ENCODE results near the gene ZNF784.
A peak's percentile ranks its signal among the peaks of the same experiment; 100 is the strongest.

The ZNF784 gene

DNA sequence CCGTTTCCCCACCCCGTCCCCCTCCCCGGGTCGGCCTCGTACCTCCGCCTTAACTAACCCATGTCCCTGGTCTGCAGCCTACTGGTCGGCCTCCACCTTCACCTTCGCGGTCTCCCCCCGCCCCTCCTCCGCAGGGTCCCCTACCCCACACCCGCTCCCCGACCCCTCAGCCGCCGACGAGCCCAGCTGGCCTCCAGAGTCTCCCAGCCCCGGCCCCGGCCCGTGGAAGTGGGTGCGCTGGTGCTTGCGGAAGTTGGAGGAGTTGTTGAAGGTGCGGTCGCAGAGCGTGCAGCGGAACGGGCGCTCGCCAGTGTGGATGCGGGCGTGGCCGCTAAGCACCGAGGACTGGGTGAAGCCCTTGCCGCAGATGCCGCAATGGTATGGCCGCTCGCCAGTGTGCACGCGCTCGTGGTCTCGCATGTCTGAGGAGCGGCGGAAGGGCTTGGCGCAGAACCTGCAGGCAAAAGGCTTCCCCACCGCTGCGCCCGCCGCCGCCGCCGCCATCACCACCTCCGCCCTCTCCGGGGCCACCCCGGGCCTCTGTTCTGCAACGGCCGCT is 2.6 kb downstream of the ZNF784 start:
- DNase-seq (ENCODE audit: low read depth in 2 of 2) = no peak

DNA sequence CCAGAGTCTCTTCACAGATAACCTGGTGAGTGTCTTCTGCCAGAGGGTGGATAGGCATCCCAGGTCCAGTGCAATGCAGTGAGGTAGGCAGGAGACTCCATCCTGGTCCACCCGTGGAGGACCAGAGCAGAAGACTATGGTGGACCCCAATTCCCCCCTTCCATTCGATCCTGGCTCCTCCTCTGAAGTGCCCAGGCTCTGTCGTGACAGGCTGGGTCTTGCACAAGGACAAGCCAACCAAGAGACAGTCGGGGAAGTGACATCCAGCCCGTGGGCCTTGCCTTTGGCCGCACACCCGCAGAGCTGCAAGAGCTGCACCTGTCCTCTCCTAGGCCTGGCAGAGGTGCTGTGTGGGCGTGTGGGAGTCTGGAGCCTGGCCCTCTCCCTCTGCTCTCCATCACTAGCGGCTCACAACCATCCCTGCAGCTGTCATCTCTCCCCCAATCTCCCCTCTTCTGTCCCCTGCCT is 3.1 kb downstream of the ZNF784 start:
- DNase-seq (ENCODE audit: low read depth in 2 of 2) = no peak

DNA sequence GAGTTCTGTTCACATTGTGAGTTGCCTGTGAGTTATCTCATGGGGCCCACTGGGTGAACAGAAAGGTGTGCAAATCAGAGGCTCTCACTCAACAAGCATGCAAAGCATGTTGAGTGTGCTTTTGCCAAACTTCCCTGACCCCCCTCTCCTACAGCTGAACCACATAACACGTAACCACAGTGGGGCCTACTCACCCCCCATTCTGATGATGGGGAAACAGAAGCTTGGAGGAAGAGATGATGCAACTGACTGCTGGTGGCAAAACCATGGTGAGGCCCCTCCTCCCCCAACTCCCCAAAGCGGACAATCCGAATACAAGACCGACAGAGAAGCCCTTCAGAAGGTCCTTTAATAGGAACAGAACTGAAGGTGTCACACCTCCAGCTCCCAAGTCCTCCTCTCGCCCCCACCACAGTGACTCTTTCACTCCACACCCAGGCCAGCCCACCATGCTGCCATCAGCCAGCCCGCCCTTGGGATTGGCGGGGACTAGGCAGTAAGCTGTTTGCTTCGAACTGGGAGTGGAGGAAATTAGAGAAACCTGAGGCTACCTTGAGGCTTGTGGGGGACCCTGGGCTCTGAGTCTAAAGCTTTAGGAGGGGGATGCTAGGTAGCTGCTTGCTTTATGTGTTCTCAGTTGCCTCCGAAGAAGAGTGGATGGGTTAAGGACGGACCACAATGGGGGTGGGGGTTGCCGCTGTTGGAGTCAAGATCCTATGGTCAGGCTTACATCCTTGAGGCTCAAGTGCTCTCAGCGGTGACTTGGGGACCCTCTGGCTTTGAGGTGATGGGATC is 3.8 kb downstream of the ZNF784 start:
- no peak for DNase-seq (ENCODE audit: low read depth in 2 of 2)

DNA sequence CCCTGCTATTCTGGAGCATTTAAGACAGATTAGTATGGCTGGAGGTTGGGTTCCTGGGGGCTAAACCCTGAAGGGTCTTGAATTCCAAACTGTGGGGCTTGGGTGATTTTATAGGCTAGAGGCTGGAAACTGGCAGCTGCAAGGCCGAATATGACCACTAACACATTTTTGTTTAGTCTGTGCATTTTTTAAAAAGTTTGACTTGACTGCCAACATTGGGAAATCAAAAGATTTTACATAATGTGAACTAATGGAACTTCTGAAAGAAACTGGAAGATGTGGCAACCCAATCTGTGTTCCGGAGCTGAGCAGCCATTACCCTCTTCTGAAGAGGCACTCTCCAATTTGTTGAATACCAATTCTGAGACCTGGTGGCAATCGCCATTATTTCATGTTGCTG is 5.1 kb downstream of the ZNF784 start:
- no peak for DNase-seq (ENCODE audit: low read depth in 2 of 2)

DNA sequence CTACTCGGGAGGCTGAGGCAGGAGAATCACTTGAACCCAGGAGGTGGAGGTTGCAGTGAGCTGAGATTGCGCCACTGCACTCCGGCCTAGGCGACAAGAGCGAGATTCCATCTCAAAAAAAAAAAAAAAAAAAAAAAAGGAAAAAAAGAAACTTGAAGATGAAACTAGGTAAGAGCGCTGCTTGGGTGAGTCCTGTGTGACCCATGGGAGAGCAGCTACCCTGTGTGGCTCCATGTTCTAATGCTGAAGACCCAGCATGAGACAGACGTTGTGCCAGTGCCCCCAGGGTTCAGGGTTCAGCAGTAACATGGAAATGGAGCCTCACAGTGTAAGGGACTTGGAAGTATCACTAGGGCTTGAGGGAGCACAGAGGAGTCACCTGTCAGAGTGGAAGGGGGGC is 5.9 kb downstream of the ZNF784 start:
- DNase-seq (ENCODE audit: low read depth in 2 of 2) = no peak

DNA sequence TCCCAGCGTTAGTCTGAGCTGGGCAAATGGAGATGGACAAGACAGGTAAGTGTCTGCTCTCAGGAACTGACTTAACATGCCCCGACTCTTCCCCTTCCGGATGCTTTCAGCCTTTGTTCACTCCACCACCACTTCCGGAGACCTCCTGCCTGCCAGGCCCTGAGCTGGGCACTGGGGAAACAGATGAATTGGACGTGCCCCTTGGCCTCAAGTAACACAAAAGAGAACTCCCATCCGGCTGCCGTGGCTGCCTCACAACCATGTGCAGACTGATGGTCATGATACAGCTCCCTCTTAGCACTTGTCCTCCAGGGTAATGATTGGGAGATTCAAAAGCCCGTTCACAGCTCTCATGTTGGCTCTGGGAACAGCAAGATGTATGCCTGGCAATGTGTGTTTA is 6.9 kb downstream of the ZNF784 start:
- no peak for DNase-seq (ENCODE audit: low read depth in 2 of 2)

DNA sequence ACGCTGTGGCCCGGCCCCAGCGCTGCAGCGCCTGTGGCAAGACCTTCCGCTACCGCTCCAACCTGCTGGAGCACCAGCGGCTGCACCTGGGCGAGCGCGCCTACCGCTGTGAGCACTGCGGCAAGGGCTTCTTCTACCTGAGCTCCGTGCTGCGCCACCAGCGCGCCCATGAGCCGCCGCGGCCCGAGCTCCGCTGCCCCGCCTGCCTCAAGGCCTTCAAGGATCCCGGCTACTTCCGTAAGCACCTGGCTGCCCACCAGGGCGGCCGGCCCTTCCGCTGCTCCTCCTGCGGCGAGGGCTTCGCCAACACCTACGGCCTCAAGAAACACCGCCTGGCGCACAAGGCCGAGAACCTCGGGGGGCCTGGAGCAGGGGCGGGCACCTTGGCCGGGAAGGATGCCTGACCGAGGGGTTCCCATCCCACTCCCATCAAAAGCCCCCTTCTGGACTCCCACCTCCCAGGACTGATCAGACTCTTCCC is 7.9 kb downstream of the ZNF784 start:
- no peak for DNase-seq (ENCODE audit: low read depth in 2 of 2)

DNA sequence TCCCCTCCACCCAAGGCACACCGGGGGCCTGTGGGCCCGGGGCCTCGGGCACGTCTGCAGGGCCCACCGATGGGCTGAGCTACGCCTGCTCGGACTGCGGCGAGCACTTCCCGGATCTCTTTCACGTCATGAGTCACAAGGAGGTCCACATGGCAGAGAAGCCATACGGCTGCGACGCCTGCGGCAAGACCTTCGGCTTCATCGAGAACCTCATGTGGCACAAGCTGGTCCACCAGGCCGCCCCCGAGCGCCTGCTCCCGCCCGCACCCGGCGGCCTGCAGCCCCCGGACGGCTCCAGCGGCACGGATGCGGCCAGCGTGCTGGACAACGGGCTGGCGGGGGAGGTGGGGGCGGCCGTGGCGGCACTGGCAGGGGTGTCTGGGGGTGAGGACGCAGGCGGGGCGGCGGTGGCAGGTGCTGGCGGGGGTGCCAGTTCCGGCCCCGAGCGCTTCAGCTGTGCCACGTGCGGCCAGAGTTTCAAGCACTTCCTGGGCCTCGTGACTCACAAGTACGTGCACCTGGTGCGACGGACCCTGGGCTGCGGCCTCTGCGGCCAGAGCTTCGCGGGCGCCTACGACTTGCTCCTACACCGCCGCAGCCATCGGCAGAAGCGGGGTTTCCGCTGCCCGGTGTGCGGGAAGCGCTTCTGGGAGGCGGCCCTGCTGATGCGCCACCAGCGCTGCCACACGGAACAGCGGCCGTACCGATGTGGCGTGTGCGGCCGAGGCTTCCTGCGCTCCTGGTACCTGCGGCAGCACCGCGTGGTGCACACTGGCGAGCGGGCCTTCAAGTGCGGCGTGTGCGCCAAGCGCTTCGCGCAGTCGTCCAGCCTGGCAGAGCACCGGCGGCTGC is 8.6 kb downstream of the ZNF784 start:
- no peak for DNase-seq (ENCODE audit: low read depth in 2 of 2)

DNA sequence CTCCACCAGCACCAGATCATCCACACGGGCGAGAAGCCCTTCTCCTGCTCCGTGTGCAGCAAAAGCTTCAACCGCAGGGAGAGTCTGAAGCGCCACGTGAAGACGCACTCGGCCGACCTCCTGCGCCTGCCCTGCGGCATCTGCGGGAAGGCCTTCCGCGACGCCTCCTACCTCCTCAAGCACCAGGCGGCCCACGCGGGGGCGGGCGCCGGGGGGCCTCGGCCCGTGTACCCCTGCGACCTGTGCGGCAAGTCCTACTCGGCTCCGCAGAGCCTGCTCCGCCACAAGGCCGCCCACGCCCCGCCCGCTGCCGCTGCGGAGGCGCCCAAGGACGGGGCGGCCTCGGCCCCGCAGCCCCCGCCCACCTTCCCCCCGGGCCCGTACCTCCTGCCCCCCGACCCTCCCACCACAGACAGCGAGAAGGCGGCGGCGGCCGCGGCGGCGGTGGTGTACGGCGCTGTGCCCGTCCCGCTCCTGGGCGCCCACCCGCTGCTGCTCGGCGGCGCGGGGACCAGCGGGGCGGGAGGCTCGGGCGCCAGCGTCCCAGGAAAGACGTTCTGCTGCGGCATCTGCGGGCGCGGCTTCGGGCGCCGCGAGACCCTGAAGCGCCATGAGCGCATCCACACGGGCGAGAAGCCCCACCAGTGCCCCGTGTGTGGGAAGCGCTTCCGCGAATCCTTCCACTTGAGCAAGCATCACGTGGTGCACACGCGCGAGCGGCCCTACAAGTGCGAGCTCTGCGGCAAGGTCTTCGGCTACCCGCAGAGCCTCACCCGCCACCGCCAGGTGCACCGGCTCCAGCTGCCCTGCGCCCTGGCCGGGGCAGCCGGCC is 9.4 kb downstream of the ZNF784 start:
- DNase-seq (ENCODE audit: low read depth in 2 of 2) = no peak

DNA sequence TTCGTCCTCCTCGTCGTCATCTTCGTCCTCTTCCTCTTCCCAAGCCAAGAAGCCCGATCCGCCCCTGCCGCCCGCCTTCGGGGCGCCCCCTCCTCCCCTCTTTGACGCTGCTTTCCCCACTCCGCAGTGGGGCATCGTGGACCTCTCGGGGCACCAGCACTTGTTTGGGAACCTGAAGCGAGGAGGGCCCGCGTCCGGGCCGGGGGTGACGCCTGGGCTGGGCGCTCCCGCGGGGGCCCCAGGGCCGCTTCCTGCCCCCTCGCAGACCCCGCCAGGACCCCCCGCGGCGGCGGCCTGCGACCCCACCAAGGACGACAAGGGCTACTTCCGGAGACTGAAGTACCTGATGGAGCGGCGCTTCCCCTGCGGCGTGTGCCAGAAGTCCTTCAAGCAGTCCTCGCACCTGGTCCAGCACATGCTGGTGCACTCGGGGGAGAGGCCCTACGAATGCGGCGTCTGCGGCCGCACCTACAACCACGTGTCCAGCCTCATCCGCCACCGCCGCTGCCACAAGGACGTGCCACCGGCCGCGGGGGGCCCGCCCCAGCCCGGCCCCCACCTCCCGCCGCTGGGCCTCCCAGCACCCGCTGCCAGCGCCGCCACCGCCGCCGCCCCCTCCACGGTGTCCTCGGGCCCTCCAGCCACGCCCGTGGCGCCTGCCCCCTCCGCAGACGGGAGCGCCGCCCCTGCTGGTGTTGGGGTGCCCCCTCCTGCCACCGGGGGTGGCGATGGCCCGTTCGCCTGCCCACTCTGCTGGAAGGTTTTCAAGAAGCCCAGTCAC is 10.2 kb downstream of the ZNF784 start:
- DNase-seq (ENCODE audit: low read depth in 2 of 2) = no peak

DNA sequence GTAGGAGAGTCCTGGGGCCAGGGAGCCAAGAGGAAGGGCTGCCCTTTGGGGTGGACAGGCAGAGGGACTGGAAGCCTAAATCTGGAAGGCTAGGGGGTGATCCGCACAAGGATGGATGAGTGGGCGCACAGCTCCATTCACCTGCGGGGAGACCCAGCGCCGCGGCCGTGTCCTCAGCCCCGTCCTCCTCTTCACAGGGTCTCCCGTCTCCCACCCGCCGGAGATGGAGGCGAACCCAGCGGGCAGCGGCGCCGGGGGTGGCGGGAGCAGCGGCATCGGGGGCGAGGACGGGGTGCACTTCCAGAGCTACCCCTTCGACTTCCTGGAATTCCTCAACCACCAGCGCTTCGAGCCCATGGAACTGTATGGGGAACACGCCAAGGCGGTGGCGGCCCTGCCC is 11.0 kb downstream of the ZNF784 start:
- no peak for DNase-seq (ENCODE audit: low read depth in 2 of 2)

DNA sequence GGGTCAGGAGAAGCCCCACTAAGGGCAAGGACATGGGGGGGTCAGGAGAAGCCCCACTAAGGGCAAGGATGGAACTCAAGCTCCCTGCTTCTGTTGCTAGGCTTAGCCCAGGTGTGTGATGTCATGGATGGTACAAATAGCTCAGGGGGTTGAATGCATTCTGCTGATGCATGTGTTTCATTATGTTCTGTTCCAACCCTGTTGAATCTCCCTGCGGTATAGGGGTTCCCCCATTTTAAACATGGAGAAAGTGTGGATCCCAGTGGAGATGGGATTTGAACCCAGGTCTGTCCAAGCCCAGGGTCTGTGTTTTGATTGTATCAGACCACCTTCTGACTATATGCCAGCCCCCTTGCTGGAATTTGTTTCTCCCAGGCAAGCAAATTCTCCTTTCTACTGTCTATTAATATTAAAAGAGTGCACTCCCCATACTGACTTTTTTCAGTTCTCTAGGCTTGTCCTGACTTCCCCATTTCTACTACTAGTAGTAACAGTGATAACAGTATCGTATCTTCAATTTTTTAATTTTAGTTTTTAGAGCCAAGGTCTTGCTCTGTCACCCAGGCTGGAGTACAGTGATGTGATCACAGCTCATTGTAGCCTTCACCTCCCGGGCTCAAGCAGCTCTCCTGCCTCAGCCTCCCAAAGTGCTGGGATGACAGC is 12.3 kb downstream of the ZNF784 start:
- DNase-seq (ENCODE audit: low read depth in 2 of 2) = no peak

DNA sequence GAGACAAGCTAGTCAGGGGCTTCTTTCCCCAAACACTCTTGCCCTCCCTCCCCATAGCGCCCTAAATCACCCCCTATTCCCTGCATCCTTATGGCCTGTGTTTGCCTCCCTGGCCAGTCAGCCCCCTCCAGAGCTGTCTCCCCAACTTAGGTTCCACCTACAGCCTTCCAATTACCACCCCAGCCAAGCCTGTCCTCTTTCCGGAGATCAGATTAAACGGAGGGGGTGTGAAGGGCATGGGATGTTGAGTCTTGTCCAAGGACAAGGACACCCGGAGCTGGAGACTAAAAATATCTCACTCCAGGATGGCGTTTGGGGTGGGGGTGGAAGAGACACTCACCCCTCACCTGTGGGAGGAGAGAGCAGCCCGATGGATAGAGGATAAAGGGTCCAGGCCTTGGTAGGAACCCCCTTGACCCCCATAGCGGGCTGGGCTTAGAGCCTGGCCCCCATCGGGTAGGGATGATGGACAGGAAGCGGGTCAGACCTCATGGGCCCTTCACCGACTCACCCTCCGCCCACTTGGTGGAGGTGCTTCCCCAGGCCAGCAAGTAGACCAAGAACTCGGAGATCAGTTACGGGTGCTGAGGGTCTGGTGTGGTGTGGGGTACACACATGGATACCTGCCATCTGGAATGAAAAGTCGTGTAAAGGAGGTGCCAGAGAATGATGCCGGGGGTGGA is 12.9 kb downstream of the ZNF784 start:
- DNase-seq (ENCODE audit: low read depth in 2 of 2) = no peak

DNA sequence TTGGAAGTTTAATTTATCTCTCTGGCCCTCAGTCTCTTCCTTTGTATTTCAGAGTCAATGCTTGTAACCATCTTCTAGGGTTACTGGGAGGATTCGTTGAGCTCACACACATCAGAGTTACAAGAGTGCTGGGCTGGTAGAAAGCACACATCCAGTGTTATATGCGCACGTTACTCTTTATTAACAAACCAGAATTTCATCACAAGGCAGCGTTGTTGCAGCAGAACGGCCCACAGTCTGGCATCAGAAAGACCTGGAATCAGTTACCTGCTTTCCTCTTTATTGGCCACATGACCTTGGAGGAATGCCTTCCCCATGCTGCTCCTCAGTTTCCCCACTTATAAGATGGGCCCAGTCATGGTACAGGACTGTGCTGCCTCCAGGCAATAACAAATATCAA is 15.0 kb downstream of the ZNF784 start:
- DNase-seq (ENCODE audit: low read depth in 2 of 2) = no peak

DNA sequence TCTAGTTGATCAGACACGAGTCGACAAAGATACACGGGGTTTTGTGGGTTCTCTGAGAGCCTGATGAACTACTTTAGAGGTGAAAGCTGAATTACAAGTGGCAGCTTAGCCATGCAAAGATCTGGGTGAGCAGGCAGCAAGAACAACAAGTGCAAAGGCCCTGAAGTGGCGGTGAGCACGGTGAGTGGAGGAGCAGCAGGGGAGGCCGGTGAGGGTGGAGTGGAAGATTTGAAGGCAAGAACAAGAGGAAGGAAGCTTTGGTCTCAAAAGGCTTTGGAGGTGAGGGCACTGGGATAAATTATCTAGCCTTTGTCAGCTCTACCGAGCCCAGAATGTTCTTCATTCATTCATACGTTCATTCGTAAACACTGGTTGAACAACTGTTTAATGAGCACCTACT is 17.5 kb downstream of the ZNF784 start:
- no peak for DNase-seq (ENCODE audit: low read depth in 2 of 2)

DNA sequence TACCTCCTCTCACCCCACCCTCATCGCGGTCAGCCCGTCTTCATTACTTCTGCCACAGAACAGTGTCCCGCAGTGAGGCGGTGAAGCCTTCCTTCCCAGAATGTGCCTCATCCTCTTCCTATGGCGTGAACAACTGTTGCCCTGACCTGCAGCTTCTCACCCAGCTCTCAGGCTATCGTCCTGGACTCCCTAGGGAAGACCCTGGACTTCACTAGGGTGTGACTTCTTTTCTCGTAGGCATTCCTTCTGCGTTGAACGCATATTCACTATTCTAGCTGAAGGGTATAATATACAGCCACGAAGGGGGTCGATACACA is 17.9 kb downstream of the ZNF784 start:
- no peak for DNase-seq (ENCODE audit: low read depth in 2 of 2)

DNA sequence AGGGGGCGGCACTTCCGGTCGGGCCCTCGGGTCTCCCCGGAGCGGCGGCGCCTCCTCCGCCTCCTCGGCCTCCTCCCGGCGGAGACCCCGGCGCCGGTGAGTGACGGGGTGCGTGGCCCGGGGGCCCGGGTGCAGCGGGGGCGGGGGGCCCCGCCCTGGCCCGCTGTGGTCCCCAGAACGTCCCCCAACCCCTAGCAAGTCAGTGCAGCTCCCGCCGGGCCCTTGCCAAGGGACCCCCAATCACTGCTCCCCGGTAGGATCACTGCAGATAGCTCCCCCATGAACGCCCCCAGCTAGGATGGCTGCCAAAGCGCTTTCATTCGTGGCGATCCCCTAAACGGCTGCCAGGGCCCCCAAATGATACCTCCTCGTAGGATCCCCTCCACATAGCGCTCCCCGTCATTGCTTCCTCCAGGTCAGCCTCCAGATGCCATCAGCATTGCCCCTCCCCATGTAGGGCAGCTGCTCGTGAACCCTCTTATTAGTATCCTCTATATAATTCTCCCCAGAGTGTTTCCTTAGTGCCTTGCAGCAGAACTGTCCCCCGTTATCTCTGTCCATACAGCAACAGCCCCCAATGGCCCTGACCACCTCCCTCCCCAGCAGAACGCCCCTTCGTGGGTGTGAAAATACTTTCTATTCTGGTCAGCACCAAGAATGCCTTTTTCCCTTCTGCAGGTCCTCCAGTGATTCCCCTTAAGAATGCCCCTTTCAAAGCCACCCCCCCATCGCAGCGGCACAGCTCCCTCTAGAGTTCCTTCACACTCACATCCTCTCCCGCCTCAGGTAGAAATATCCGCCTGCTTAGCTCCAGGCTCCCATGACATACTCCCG is 18.5 kb downstream of the ZNF784 start, which contains the start of gene ZNF865:
ZNF865 (plus strand) TSS at position 11 of the 834 bp plus-strand sequence. CDS start 7,972 bp downstream, outside the sequence.
- peak; percentile 39 to 42 for DNase-seq (ENCODE audit: low read depth in 2 of 2)

DNA sequence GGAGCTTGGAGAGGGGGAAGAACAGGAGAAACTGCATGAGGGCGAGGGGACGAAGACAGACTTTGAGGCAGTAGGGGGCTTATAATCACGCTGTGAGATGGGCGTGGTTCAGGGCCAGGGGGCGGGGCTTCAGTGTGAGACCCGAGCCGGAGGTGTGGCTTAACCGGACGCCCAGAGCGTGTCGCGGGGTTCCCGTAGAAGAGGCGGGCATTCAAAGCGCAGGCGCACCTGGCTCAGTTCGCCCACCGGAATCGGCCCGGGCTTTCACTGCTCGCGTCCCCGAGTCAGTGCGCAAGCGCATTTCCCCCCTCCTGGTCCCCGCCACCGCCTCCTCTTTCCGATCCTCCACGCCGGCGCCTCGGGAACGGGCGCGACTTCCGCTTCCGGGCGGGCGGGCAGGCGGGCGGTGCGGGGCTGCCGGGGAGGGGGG is 19.1 kb downstream of the ZNF784 start:
- DNase-seq (ENCODE audit: low read depth in 2 of 2) = peak; percentile 97 to 98

Data from stimulated activated CD8-positive, alpha-beta memory T cell treated with anti-CD3 and anti-CD28 coated beads, Interleukin-15, amount 100 ng/mL, for 4 hours (primary cell).